Inflammatory macrophage (primary cell): ENCODE results near the gene ELAVL1.
A peak's percentile ranks its signal among the peaks of the same experiment; 100 is the strongest.

Experiments
- DNase-seq, 2 donors: peaks; one replicate each; pipeline ENCODE4 v3.0.0-alpha.2; 2020 to 2022

Gene ELAVL1

GRCh38 chr19:7932930-7933300, 72.5 kb downstream of the ELAVL1 start:
- no peak for DNase-seq

GRCh38 chr19:7932276-7932929, 73.0 kb downstream of the ELAVL1 start:
- DNase-seq = no peak

GRCh38 chr19:7931221-7932061, 74.0 kb downstream of the ELAVL1 start:
- DNase-seq = no peak

GRCh38 chr19:7930765-7931164, 74.7 kb downstream of the ELAVL1 start:
- no peak for DNase-seq

- peak in 1 of 2 donors; percentile 57 for DNase-seq
These were observed 75.4 kb downstream of the ELAVL1 start for GRCh38 chr19:7930030-7930429.

- peak; percentile 21 to 46 for DNase-seq
These were observed 76.4 kb downstream of the ELAVL1 start for GRCh38 chr19:7928741-7929701.

GRCh38 chr19:7928334-7928706, 77.1 kb downstream of the ELAVL1 start:
- no peak for DNase-seq

GRCh38 chr19:7927605-7928333, 77.7 kb downstream of the ELAVL1 start:
- no peak for DNase-seq

- DNase-seq = no peak
These were observed 78.5 kb downstream of the ELAVL1 start for GRCh38 chr19:7926727-7927604.

- peak; percentile 26 to 67 for DNase-seq
These were observed 79.3 kb downstream of the ELAVL1 start, which contains the start of gene CTXN1 for GRCh38 chr19:7926021-7926726. TSS of gene CTXN1 (minus strand) at chr19:7926135. CDS start at chr19:7925538, 597 bp downstream.

GRCh38 chr19:7925171-7925851, 80.1 kb downstream of the ELAVL1 start:
- DNase-seq = peak; percentile 29 to 59

- no peak for DNase-seq
These were observed 80.7 kb downstream of the ELAVL1 start for GRCh38 chr19:7924651-7925170.

- no peak for DNase-seq
These were observed 81.2 kb downstream of the ELAVL1 start for GRCh38 chr19:7924241-7924640.

GRCh38 chr19:7923295-7924191, 81.9 kb downstream of the ELAVL1 start:
- DNase-seq = no peak

- DNase-seq = no peak
These were observed 82.6 kb downstream of the ELAVL1 start for GRCh38 chr19:7922836-7923195.

GRCh38 chr19:7921967-7922835, 83.2 kb downstream of the ELAVL1 start:
- no peak for DNase-seq

- no peak for DNase-seq
These were observed 84.0 kb downstream of the ELAVL1 start for GRCh38 chr19:7921302-7921966.
